Coronary artery (tissue), 2 donors: ENCODE results near the gene TMEM125.

Experiments
- DNase-seq: peaks from one replicate; pipeline ENCODE4 v3.0.0-alpha.2; 2017; ENCODE audit warnings: low spot score
- H3K27ac ChIP-seq, 2 donors: fragments of 200-600 bp; sonication (generic); one replicate each; pipeline ENCODE4 v1.5.1; 2016 to 2019
- H3K4me3 ChIP-seq: fragments of 200-600 bp; sonication (generic); 2 replicates; pipeline ENCODE4 v1.5.1; 2016; ENCODE audit warnings: mild to moderate bottlenecking, moderate library complexity
- TF ChIP-seq, protein P1 (sequence below): fragments of 200-600 bp; sonication (generic); IDR thresholded peaks from one replicate; pipeline ENCODE4 v1.5.1; 2019; ENCODE audit warnings: antibody characterized with exemption

TMEM125 gene

DNA sequence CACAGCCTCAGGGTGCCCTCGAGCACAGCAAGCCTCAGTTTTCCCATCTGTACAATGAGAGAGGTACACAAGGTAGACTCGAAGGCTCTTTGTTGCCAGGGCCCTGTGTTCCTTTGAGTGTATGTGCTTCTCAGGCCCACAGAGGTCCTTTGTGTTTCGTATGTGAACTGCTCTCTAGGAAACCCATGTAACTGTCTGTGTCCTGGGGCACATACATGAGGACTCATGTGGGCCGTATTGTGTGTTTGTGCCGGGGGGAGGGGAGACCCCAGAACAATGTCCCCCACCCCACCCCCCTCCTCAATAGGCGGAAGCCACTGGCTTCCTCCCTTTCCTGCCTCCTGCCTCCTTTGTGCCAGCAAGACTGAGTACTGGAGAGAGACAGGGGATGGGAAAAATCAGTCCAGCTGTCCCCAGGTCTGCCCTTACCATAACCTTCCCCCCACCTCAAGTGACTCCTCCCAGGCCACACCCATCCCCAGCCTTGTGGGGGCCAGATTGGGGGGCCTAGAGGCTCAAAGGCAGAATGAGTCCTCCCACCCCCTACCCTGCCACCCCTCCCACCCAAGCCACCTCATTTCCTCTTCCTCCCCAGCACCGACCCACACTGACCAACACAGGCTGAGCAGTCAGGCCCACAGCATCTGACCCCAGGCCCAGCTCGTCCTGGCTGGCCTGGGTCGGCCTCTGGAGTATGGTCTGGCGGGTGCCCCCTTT, 30.8 kb downstream of the TMEM125 start, which contains the start of gene TIE1:
Gene TIE1, plus strand, starts transcription at position 605 of the 717 bp plus-strand sequence. Its CDS starts 90 bp downstream, at position 695.
- TF ChIP-seq, protein P1, sequence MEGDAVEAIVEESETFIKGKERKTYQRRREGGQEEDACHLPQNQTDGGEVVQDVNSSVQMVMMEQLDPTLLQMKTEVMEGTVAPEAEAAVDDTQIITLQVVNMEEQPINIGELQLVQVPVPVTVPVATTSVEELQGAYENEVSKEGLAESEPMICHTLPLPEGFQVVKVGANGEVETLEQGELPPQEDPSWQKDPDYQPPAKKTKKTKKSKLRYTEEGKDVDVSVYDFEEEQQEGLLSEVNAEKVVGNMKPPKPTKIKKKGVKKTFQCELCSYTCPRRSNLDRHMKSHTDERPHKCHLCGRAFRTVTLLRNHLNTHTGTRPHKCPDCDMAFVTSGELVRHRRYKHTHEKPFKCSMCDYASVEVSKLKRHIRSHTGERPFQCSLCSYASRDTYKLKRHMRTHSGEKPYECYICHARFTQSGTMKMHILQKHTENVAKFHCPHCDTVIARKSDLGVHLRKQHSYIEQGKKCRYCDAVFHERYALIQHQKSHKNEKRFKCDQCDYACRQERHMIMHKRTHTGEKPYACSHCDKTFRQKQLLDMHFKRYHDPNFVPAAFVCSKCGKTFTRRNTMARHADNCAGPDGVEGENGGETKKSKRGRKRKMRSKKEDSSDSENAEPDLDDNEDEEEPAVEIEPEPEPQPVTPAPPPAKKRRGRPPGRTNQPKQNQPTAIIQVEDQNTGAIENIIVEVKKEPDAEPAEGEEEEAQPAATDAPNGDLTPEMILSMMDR, result no peak
- no peak for DNase-seq
- peak within 1 kb of the TSS; percentile 44 for H3K4me3 ChIP-seq
- peak within 1 kb of the TSS; percentile 14 to 64 for H3K27ac ChIP-seq

DNA sequence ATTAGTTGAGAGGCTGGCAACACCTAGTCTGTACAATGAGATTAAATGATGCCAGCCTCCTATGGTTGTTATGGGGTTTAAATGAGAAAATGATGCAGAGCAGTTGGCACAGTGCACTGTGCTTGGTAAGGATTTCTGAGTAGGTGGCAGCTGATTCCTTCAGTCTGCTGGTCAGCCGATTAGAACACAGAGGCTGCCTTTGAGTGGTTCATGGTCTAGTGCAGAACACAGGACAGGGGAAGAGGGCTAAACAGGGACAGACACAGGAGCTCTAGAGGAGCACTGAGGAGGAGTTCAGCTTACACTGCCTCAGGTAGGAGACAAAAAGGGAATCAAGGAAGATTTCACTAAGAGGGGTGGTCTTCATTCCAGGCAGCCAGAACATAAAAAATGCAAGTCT, 32.4 kb downstream of the TMEM125 start:
- TF ChIP-seq, protein P1, result no peak
- H3K4me3 ChIP-seq, result peak overlapping the region; percentile 44
- H3K27ac ChIP-seq, result no peak overlapping the region
- no peak for DNase-seq

DNA sequence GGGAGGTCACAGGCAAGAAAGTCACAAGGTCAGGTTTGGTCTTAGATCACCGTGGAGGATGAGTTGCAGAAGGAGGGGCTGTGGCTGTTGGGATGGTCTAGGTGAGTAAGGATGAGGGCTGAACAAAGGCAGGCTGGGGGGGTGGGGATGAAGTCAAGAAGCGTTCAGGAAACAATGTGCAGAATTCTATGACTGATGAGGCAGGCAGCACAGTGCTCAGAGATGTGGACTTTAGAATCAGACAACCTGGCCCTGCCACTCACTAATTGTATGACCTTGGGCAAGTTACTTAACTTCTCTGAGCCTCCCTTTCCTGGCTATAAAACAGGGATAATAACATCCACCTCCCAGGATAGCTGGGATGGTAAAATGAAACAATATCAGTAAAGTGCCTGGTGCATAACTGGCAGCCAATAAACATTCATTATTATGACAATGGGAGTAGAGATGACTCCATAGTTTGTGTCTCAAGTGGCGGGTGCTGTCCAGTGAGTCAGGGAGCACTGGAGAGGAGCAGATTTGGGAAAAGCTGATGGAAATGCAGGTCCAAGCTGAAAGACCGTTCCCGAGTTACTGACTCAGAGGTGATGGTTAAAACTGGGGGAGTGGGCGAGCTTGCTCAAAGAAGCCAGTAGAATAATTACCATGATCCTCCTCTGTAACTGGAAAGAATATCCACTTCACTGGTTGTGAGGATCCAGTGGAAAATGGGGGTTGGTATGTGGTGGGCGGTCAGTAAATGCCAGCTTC, 33.1 kb downstream of the TMEM125 start:
- H3K27ac ChIP-seq, result no peak overlapping the region
- no peak for DNase-seq
- TF ChIP-seq, protein P1, result no peak
- peak overlapping the region; percentile 6 for H3K4me3 ChIP-seq

DNA sequence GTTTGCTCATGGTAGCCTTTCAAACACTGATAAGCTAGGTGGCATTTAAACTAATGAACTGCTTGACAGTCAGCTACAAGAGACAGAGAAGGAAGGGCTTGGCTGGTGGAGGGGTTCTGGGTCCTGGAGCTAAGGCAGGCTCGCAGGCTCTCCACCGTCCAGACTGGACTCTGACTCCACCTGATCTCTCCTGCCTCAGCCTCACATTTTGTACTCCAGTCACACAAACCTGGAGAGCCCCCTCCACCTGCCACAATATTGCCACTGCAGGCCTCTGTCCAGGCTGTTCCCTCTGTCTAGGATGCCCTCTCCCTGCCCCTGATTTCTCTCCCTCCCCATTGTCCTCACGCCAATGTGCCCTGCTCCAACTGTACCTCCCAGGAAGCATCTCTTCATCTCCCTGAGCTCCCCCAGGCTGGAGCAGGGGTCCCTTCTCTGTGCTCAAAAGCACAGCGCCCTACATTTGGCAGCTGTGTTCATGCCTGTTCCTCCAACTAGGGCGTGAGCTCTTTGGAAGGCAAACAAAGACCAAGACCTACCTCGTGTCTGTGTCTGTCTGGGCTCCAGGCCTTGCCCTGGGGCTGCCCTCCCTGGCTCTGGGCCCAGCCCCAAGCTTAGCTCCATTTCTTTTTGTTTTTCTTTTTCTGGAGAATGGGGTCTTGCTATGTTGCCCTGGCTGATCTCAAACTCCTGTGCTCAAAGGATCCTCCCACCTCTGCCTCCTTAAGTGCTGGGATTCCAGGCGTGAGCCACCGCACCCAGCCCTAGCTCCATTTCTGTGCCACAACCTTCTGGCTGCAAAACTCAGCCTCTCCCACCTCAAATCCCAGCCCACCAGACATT, 33.9 kb downstream of the TMEM125 start:
- TF ChIP-seq, protein P1, result no peak
- H3K4me3 ChIP-seq, result peak overlapping the region; percentile 34
- H3K27ac ChIP-seq, result no peak overlapping the region
- no peak for DNase-seq

DNA sequence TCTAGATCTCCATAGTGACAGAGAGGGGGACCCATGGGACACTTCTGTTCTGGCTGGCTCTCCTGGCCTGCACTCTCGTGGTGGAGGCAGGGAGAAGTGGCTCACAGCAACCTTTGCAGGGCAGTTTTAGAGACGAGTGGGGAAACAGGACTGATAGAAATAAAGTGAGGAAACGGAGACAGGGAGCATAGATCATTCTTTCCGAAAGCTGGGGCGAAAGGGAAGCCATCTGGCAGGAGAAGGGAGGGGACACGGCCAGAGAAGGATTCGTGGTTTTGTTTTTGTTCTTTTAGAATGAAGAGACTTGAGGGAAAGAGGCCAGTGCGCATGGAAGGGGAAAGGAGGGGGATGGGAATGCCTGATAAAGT, 34.5 kb downstream of the TMEM125 start:
- Histone ChIP-seq H3K27ac (no peak overlapping the region), H3K4me3 (no peak overlapping the region)
- no peak for DNase-seq

DNA sequence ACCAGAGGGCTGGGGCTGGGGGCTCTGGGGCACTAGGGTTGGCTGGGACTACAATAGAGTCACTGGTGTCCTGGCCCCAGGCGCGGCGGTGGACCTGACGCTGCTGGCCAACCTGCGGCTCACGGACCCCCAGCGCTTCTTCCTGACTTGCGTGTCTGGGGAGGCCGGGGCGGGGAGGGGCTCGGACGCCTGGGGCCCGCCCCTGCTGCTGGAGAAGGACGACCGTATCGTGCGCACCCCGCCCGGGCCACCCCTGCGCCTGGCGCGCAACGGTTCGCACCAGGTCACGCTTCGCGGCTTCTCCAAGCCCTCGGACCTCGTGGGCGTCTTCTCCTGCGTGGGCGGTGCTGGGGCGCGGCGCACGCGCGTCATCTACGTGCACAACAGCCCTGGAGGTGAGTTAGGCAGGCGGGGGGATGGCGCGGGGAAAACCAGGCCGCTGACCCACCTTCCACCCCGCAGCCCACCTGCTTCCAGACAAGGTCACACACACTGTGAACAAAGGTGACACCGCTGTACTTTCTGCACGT, 35.1 kb downstream of the TMEM125 start:
- no peak overlapping the region for H3K4me3 ChIP-seq
- DNase-seq, result no peak
- no peak overlapping the region for H3K27ac ChIP-seq
- TF ChIP-seq, protein P1, result no peak

More for the DNA sequence above, 34.5 kb downstream of the TMEM125 start:
- TF ChIP-seq, protein P1, result no peak
